ENCODE measurements around the gene CDK2.
"Not testable (repeated sequence)": the region's sequence is repeated elsewhere in the genome, so short reads cannot be mapped to it uniquely, and the experiment has no call there.

CDK2 gene

DNA sequence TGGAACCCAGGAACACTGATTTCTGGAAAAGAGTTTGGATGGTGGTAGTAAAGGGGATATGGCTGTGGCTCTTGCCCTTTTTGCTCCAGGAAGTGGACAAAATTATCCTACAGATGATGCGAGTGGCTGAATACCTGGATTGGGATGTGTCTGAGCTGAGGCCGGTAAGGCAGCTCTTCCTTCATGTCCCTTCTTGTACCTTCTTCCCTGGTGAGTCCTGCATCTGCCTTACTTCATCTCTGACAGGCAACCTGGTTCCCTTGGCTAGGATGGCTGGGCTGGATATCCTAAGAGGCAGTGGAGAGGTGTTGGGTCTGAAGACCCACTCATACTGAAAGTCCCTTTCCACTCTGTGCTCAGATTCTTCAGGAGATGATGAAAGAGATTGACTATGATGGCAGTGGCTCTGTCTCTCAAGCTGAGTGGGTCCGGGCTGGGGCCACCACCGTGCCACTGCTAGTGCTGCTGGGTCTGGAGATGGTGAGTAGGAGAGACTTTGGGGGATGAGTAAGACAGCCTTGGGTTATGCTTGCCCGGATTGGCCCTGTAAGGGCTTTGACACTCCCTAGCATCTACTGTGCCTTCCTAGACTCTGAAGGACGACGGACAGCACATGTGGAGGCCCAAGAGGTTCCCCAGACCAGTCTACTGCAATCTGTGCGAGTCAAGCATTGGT, 27.7 kb upstream of the CDK2 start:
- DNase-seq, result peak; percentile 57 to 63

DNA sequence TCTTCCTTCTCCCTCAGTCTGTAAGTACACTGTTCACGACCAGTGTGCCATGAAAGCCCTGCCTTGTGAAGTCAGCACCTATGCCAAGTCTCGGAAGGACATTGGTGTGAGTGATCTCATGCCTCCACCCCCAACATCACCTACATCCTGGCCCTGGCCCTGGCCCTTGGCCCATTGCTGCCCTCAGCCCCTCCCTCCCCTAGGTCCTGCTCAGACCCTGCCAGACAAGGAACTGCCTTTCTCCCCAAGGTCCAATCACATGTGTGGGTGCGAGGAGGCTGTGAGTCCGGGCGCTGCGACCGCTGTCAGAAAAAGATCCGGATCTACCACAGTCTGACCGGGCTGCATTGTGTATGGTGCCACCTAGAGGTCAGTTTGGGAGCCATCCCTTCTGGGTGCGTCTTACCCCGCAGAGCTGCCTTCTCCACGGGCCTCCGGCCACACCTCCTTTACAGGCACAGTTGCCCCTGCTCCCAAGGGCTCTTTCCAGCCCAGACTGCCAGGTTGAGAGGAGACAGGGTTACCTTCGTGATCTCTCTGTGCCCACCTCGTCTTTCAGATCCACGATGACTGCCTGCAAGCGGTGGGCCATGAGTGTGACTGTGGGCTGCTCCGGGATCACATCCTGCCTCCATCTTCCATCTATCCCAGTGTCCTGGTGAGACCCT, 26.4 kb upstream of the CDK2 start:
- peak; percentile 88 to 89 for DNase-seq

DNA sequence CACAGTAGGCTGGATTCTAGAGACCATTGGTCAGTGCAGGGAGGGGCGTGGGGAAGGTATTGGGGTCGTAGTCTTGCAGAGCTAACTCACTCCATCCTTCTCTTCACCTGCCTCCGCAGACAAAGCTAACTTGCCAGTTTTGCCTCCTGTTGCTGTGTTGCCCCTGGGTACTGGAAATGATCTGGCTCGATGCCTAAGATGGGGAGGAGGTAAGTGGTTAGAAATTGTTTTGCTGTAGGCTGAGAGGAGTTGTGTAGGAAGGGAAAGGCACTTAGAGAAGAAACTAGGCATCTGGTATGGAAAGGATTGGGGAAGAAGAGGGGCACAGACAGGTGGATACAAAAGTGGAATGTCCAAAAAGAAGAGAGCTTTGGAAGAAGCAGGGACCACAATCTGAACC, 24.6 kb upstream of the CDK2 start:
- DNase-seq, result no peak

DNA sequence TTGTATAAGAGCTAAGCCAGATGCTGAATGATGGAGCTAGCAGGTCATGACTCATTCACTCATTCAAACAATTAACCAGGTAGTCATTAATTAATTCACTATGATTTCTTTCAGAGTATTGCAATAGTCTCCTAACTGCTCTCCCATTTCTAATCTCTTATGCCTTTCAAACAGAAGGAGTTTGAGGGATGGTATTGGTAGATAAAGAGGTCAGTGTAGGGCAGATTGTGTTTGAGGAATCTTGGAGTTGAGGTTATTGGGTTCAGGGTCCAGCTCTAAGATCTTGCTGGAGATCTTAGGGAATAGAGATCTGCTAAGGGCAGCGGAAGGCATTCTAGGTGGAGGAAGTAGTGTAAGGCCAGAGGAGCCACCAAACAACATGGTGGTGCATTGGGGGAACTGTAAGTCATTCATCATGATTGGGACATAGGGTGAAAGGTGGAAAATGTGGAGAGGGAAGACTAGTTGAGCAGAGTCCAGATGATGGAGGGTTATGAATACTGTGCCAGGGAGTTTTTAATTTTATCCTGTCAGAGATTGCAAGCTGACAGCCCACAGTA, 24.0 kb upstream of the CDK2 start:
- no peak for DNase-seq

DNA sequence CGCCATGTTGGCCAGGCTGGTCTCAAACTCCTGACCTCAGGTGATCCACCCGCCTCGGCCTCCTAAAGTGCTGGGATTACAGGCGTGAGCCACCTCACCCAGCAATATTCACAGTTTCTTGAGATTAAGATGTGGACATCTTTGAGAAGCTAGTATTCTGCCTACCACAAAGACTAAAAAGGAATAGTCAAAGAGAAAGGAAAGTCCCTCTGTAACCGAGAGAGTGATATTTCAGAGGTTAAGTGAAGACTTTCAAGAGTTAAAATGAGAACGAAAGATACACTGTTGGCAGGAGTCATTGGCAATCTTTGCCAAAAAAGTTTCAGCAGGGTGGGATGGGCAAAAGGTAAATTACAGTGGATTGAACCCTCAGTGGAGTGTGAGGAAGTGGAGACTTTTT, 20.1 kb upstream of the CDK2 start:
- DNase-seq, result no peak

DNA sequence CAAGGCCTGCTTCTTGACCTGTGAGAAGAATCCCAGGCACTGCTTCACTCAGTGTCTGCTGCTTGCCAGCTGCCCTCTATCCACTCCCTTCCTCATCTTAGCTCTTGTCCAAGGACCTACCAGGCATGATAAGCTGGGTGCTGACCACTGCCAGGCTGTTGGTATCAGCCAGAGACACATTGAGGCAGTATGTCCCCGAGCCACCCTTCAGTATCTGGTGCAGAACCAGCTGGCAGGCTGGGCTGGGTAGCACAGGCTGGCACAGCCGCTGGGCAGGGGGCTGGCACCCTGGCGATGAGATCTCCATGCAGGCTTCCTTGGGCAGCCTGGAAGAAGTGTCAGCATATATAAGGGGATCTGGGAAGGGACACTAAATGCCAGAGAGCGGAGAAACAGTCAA, 11.3 kb upstream of the CDK2 start:
- no peak for DNase-seq

DNA sequence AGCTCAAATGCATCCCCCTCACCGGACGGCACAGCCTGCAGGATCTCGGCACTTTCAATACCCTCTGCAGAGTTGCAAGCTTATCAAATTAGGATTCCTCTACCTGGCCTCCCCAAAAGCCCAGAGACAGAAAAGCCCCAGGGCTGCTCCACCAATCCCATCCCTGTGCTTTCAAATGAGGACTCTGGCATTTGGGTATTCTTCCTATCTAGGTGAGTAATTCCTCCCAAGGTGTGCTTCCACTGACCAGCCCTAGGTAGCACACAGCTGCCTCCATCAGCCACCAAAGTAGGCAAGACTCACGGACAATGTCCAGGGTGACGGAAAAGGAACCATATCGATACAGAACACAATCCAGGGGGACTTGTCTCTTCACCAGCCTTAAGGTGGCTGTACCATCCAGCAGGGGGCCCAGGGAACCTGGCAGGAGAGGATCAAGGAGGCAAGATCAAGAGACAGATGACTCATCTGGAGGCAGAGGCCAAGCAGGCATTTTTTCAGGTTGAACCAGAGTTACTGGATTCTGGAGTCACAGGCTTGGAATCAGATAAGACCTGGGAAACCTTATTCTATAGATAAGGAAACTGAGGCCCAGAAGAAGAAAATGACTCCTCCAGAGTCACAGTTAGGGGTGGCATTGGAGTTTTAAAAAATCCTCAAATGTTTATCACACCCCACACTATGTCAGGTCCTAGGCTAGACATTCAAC, 10.7 kb upstream of the CDK2 start:
- DNase-seq, result peak; percentile 68 to 70

DNA sequence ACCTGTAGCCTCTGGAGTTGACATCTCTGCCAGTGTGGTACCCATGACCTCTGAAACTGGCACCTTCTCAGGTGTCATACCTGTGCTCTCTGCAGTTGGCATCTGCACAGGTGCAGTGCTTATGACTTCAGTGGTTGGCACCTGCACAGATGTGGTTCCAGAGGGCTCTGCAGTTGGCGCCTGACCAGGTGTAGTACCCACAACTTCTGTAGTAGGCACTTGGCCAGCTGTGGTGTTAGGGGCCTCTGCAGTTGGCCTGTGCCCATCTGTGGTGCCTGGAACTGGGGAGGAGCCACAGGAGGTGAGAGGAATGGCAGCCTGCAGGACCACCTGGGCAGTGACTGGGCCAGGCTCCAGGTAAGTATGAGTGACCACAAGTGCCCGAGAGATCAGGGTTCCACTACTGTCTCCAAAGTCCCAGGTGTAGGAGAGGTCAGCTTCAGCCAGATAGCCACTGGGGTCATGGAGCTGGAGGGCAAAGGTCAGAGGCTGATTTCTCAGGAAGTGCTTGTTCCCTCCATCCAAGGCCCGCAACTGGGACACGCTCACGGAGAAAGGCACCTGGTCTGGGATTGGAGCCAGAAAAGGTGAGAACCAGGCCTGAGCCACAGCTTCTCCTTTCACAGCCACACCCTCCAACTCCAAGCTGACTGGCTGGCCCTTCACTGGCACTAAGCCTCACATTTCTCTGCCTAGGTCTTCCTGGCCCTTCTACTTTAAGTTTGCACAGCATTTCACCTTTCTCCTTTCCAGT, 9.3 kb upstream of the CDK2 start:
- no peak for DNase-seq

DNA sequence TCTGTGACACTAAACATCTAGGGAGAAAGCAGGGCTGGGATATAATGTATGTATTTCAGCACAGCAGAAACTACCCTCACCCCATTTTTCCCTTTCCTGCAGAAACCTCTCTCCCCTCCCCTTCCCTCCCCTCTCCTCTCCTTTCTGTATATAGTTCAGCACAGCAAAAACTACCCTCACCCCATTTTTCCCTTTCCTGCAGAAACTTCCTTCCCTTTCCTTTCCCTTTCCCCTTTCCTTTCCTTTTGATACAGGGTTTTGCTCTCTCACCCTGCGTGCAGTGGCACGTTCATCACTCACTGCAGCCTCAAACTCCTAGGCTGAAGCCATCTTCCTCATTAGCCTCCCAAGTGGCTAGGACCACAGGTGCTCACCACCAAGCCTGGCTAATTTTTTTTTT, 2.9 kb upstream of the CDK2 start:
- no peak for DNase-seq

DNA sequence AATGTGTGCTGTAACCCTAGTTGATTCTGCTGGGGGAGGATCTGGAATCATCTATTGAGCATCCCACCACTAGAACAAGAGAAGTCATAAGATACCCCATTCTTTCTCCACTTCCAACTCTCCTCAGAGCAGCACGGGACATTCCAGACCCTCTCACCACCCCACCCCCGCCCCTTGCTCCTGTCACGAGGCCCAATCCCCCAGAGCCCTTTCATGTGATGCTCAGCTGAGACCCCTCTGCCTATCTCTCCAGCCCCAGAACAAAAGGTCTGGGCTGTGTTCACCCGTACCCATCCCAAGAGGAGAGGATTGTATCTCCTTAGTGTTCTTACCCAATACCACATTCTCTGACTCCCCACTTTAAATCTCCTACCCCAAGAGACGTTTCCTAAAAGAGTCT, 1.4 kb upstream of the CDK2 start:
- no peak for DNase-seq

DNA sequence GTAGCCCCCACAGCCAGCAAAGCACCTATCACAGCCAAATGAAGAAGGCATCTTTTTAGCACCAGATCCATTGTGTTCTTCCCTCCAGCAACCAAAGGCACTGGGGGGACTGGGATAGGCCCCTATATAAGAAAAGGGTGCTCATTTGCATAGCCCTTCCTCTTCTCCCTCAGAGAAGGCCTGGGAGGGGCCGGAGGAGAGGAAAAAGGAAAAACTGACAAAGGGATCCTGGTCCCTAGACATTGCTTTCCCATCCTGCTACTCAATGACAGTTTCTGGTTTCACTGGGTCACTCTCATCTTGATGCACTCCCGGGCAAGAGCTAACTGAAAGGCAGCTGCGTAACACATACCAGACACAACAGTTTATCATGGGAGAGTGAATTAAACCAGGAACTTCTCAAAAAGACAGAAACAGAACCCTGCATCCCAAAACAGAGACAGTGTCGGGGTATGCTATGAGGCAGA, 656 bp upstream of the CDK2 start, which contains the start of gene PMEL:
TSS of gene PMEL (minus strand) at position 102 of the 467 bp plus-strand sequence. CDS start at position 71, 31 bp downstream.
- DNase-seq, result no peak

DNA sequence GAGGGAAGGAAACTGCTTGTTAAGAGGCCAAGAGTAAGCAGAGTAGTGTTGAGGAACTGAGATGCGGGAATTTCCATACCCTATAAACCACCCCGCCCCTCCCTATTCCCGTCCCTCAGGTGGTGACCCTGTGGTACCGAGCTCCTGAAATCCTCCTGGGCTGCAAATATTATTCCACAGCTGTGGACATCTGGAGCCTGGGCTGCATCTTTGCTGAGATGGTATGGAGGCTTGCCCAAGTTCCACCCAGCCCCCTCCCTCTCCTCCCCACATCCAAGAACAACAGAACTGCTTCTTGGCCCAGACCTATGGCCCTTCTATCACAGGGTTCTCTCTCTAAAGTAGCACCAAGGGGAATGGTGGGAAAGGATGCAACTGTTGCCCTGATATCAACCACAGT, 2.7 kb downstream of the CDK2 start:
- DNase-seq, result no peak

DNA sequence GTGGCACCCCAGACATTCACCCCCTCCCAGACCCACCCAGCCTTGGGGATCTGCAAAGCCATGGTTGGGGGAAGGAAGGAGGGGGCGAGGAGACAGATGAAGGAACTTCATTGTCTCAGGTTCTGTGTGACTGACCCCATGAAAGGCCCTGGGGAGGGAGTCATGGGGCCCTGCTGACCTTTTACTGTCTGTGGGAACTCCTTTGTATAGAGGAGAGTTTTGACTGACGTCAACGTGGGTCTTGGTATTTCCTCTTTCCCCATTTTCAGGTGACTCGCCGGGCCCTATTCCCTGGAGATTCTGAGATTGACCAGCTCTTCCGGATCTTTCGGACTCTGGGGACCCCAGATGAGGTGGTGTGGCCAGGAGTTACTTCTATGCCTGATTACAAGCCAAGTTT, 4.1 kb downstream of the CDK2 start:
- DNase-seq, result no peak

DNA sequence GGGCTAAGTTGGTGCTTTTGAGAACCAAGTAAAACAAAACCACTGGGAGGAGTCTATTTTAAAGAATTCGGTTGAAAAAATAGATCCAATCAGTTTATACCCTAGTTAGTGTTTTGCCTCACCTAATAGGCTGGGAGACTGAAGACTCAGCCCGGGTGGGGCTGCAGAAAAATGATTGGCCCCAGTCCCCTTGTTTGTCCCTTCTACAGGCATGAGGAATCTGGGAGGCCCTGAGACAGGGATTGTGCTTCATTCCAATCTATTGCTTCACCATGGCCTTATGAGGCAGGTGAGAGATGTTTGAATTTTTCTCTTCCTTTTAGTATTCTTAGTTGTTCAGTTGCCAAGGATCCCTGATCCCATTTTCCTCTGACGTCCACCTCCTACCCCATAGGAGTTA, 5.4 kb downstream of the CDK2 start:
- DNase-seq, result no peak

DNA sequence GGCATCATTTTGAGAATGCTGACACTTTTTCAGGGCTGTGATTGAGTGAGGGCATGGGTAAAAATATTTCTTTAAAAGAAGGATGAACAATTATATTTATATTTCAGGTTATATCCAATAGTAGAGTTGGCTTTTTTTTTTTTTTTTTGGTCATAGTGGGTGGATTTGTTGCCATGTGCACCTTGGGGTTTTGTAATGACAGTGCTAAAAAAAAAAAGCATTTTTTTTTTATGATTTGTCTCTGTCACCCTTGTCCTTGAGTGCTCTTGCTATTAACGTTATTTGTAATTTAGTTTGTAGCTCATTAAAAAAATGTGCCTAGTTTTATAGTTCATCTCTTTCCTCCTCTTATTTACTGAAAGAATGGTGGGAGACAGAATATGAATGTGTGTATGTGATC, 5.8 kb downstream of the CDK2 start:
- DNase-seq, result no peak

DNA sequence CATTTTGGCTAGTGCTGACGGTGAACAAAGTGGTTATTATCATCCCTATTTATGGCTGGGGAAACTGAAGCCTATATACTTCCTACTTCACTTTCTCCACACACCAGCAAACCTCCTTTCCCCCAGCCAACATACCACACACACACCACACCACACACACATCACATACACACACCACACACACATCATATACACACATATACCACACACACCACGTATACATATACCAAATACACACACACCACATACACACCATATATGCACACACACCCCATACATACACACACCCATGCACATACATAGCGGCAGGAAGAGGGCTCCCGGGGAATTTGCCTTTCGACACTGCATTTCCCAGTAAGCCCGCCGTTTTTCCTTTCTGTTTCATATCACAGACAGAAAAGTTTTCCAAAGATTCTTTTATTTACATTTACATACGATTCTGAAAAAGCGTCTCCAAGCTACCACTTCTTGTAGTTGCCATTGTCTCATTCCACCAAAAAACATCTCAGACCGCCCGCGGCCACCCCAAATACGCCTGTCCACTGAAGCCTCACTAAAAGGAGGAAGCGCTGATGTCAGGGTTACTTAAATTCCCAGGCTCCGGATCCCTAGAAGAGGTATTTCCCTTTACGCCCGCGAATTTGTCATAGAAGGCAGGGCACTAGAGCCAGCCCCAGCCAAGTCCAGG, 6.4 kb downstream of the CDK2 start:
- DNase-seq, result no peak

DNA sequence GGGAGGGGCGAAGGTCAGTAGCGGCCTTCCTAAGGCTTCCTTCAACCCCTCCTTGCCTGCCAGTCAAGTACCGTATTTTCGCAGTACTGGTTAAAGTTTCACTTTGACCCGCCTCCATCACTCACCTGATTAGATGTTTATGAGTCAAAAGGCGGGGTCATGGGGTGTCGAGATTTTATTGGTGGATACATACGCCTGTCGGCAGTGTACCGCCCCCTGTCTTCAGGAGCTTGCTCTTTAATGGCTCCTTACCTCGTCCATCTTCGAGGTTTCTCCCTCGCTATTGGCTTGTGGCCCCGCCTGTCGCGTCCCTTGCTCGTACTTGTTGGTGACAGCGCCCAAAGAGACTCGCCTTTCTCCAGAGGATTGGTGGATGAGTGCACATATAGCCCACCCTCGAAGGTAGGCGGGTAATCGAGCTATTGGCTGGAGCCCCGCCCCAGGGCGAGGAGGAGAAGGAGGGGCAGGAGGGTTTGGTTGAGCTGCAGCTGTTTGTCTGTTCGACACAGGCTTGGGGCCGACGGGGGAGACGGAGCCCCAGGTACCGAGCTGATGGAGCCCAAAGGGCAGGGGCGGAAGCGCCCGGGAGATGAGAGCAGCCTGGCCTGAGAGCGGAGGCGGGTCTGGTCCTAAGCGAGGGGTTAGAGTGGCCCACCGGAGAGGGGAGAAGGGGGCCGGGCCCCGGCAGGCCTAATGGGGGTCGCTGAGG, 7.1 kb downstream of the CDK2 start, which contains the start of gene RAB5B:
TSS of gene RAB5B (plus strand) at position 480 of the 709 bp plus-strand sequence. CDS start 12,883 bp downstream, outside the sequence.
- peak; percentile 97 to 98 for DNase-seq

DNA sequence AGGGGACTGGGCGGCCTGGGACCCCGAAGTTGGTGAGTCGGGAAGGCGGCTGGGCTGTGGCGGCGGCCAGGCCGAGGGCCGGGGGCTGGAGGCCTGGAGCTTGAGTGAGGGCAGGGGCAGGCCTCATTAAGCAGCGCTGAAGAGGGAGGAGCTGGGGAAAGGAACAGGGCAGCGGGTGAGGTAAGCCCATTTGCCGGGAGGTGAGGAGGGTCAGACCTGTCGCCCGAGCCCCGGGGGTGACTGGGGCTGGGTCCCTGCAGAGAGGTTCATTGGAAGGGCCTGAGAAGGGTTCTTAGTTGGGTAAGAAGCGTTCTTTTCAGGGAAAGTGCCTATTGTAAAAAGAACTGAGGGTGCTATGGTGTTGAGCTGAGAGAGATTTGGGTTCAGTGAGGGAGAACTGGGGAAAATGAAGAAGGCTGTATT, 7.7 kb downstream of the CDK2 start:
- no peak for DNase-seq

DNA sequence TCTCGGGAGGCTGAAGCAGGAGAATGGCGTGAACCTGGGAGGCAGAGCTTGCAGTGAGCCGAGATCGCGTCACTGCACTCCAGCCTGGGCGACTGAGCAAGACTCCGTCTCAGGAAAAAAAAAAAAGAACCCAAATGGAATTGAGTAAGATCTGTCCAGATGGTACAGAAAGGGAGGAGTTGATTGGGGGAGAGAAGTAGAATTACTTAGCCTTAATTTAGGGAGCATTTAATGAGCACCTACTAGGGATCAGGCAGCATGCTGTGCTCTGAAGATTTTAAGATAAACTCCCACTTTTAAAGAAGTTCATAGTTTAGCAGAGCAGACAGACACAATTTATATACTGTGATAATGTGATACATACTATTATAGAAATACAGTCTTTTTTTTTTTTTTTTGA, 11.8 kb downstream of the CDK2 start:
- no peak for DNase-seq

DNA sequence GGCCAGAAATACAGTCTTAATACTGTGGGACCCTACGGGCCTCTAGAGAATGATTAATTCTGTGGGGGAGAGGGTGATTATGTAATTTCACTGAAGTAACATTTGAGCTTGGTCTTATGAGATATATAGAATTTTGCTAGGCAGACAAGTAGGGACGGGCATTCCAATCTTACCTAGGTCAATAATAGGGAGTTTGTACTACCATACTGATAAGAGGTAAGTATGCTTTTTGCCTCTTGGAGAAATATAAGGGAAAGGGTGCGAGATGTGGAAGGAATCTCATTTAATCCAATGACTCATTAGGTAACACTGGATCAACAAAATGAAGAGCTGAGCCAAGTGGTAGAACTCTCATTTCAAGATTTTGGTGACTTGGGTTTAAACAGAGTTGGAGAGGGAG, 12.4 kb downstream of the CDK2 start:
- no peak for DNase-seq

DNA sequence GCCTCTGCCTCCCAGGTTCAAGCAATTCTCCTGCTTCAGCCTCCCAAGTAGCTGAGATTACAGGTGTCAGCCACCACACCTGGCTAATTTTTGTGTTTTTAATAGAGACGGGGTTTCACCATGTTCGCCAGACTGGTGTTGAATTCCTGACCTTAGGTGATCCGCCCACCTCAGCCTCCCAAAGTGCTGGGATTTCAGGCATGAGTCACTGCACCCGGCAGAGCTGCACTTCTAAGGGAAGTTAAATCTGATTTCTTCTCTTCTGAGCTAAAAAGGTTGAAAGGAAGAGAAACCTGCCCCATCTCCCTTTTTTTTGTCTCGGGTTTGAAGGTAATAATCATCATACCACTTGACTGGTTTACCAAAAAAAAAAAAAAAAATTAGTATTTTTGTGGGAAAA, 15.3 kb downstream of the CDK2 start:
- DNase-seq, result not testable (repeated sequence)

Data from activated T-cell treated with anti-CD3 and anti-CD28 coated beads, Interleukin-2, amount 50 U/mL, for 48 hours (primary cell).